Endothelial cell (in vitro differentiated cells): ENCODE results near the gene FAR2. TPM values are rescaled to one million over a fixed set of nuclear protein-coding genes. Genes with fewer than 3 reads are reported as not detected.

ENCODE experiments used
- DNase-seq: peaks from one replicate; pipeline ENCODE4 v3.0.0; 2021; ENCODE audit warnings: low spot score
- H3K27ac Mint-ChIP-seq: one replicate; pipeline ENCODE4 v1.8.0; 2021; ENCODE audit warnings: mixed read lengths, inconsistent platforms; ENCODE audit not compliant: unreplicated experiment
- H3K27me3 Mint-ChIP-seq: one replicate; pipeline ENCODE4 v1.8.0; 2021; ENCODE audit warnings: mild to moderate bottlenecking, moderate library complexity, mixed read lengths, inconsistent platforms; ENCODE audit not compliant: unreplicated experiment
- H3K36me3 Mint-ChIP-seq: one replicate; pipeline ENCODE4 v1.8.0; 2021; ENCODE audit warnings: mild to moderate bottlenecking, low read depth, mixed read lengths, inconsistent platforms; ENCODE audit not compliant: unreplicated experiment
- H3K4me1 Mint-ChIP-seq: one replicate; pipeline ENCODE4 v1.8.0; 2021; ENCODE audit warnings: mild to moderate bottlenecking, mixed read lengths, inconsistent platforms; ENCODE audit not compliant: unreplicated experiment
- H3K4me3 Mint-ChIP-seq: one replicate; pipeline ENCODE4 v1.8.0; 2021; ENCODE audit warnings: mild to moderate bottlenecking, mixed read lengths, inconsistent platforms; ENCODE audit not compliant: unreplicated experiment
- H3K9me3 Mint-ChIP-seq: one replicate; pipeline ENCODE4 v1.8.0; 2021; ENCODE audit warnings: mixed read lengths, inconsistent platforms; ENCODE audit not compliant: unreplicated experiment
- CTCF ChIP-seq: fragments of 200-600 bp; sonication (generic); IDR thresholded peaks from one replicate; pipeline ENCODE4 v1.5.0; 2021; ENCODE audit warnings: antibody characterized with exemption; ENCODE audit not compliant: unreplicated experiment
- total RNA-seq: library from RNA; stranded (reverse); fragmentation: NEBNext Ultra II Directional; extraction: Animal tissue kit (Norgen Biotek cat#: 25700); gene quantifications from one replicate; pipeline ENCODE4 v1.2.1, GENCODE V29; 2021; ENCODE audit not compliant: unreplicated experiment

The FAR2 gene
- total RNA-seq, 1 donor from 2014 or later, result 104 TPM

- H3K36me3 Mint-ChIP-seq, result no peaks in the 10 kb centered on the region
- peaks cover 4% of the 10 kb centered on the region for H3K9me3 Mint-ChIP-seq
- DNase-seq, result no peak
- no peak for TF ChIP-seq CTCF
- no peak overlapping the region for H3K27ac Mint-ChIP-seq
- no peaks in the 10 kb centered on the region for H3K4me1 Mint-ChIP-seq
- H3K4me3 Mint-ChIP-seq, result no peak overlapping the region
- peaks cover 4% of the 10 kb centered on the region for H3K27me3 Mint-ChIP-seq
Observed at GRCh38 chr12:29110506-29111442, 38.3 kb upstream of the FAR2 start.

DNA sequence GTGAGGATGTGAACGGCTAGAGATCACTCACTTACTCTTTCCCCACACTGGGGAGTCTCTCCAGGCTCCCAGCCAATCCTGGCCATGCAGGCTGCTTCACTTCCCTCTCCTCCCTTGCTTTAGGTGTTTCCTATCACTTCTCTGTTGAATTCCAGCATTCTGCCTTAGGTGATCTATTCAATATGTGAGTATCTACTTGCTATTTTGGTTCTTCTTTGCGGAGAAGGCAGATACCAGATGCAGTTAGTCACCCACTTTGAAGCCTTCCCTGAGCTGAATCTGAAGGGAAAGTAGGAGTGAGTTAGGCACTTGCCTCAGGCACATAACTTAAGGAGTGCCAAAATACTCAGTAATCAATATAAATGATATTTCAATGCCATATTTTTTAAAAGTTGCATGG is 36.0 kb upstream of the FAR2 start:
- H3K4me3 Mint-ChIP-seq, result no peak overlapping the region
- no peak overlapping the region for H3K27ac Mint-ChIP-seq
- no peaks in the 10 kb centered on the region for H3K4me1 Mint-ChIP-seq
- H3K27me3 Mint-ChIP-seq, result peaks cover 4% of the 10 kb centered on the region
- H3K36me3 Mint-ChIP-seq, result no peaks in the 10 kb centered on the region
- TF ChIP-seq CTCF, result no peak
- no peak for DNase-seq
- peaks cover 4% of the 10 kb centered on the region for H3K9me3 Mint-ChIP-seq

DNA sequence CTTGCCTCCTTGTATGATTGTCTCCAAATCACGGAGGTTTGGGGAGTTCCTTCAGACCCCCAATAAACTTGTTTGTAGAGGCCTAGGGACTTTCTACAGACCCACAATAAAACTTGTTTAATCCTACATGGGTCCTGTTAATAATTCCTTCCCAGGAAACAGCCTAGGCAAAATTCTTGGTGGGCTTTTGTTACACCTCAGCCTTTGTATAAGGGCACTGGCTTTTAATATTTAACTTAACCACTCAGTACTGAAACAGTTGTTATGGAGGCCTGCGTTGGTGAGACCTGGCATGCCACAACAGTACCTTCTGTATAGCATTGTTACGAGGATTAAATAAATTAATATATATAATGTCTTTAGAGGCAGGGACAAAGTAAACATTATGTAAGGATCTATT is 32.7 kb upstream of the FAR2 start:
- no peaks in the 10 kb centered on the region for H3K4me1 Mint-ChIP-seq
- no peak for DNase-seq
- no peaks in the 10 kb centered on the region for H3K36me3 Mint-ChIP-seq
- no peak for TF ChIP-seq CTCF
- H3K27me3 Mint-ChIP-seq, result peaks cover 4% of the 10 kb centered on the region
- peaks cover 4% of the 10 kb centered on the region for H3K9me3 Mint-ChIP-seq
- H3K4me3 Mint-ChIP-seq, result no peak overlapping the region
- no peak overlapping the region for H3K27ac Mint-ChIP-seq

- Mint-ChIP-seq H3K9me3 (no peaks in the 10 kb centered on the region), H3K27me3 (peaks cover 2% of the 10 kb centered on the region), H3K27ac (no peak overlapping the region), H3K4me3 (no peak overlapping the region), H3K4me1 (no peaks in the 10 kb centered on the region), H3K36me3 (no peaks in the 10 kb centered on the region)
- no peak for DNase-seq
- no peak for TF ChIP-seq CTCF
Observed at GRCh38 chr12:29131539-29131938, 17.5 kb upstream of the FAR2 start.

- TF ChIP-seq CTCF, result no peak
- Mint-ChIP-seq H3K9me3 (no peaks in the 10 kb centered on the region), H3K4me3 (no peak overlapping the region), H3K4me1 (no peaks in the 10 kb centered on the region), H3K27me3 (peaks cover 7% of the 10 kb centered on the region), H3K36me3 (no peaks in the 10 kb centered on the region), H3K27ac (no peak overlapping the region)
- no peak for DNase-seq
Observed at GRCh38 chr12:29132316-29132715, 16.8 kb upstream of the FAR2 start.
